Fibroblast of skin of back (primary cell): ENCODE results near the gene NRCAM.
"Not testable (repeated sequence)": the region's sequence is repeated elsewhere in the genome, so short reads cannot be mapped to it uniquely, and the experiment has no call there.

Experiments used
- DNase-seq: peaks from one replicate; pipeline ENCODE4 v3.0.0-alpha.2; 2013

NRCAM gene

GRCh38 chr7:108307194-108307593 lies 149.0 kb downstream of the NRCAM start:
- no peak for DNase-seq

DNA sequence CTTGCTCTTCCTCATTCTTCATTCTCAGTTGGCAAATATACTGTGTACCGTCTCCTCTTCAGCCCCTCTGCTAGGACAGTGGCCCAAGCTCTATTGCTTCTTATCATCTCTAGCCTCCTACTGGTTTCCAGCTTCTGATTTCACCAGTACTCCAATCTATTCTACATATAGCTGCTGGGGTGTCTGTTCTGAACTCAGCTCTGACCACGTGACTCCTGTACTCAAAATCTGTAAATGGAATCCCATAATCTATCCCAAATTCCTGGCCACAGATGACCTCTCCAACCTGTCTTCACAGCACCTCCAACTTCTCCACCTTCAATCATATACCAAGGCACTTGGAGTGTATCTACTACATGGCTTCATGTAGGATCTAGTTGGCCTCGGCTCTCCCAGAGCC lies 152.9 kb downstream of the NRCAM start:
- no peak for DNase-seq

- DNase-seq = no peak
Observed at GRCh38 chr7:108301387-108301786, 154.8 kb downstream of the NRCAM start.

DNA sequence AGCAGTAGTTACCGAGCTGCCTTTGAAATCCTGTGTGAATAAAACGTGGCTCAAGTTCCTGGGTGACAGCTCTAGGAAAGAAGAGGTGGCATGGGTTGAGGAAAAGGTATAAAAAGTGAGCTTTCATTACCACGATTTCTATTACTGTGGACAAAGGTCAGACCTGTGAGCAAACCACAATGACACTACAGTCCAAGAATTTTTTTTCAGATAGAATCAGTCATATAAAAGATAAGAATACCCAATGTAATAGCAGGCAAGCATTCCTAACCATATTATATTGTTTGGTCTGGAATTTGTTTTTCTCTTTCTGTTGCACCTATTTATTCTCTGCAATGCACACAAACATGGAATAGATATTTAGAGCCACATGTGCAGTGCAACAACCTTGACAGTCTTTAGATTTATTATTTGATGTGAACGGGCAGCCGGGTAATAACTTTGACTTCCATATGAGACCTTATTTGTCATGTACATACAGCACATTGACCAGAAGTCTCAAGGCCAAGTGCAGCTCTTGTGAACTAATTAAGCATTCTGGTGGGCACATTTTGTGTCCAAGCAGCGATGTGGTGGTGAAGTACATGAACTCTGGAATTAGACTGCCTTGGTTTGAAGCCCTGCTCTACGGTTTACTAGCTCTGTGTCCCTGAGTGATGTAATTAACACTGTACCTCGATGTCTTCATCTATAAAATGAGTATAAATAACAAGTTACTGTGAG lies 156.8 kb downstream of the NRCAM start:
- peak; percentile 37 for DNase-seq

GRCh38 chr7:108296911-108297310 lies 159.3 kb downstream of the NRCAM start:
- no peak for DNase-seq

GRCh38 chr7:108294595-108294994 lies 161.6 kb downstream of the NRCAM start:
- DNase-seq = no peak

GRCh38 chr7:108293149-108293612 lies 163.1 kb downstream of the NRCAM start:
- no peak for DNase-seq

GRCh38 chr7:108292541-108292940 lies 163.7 kb downstream of the NRCAM start:
- no peak for DNase-seq

DNA sequence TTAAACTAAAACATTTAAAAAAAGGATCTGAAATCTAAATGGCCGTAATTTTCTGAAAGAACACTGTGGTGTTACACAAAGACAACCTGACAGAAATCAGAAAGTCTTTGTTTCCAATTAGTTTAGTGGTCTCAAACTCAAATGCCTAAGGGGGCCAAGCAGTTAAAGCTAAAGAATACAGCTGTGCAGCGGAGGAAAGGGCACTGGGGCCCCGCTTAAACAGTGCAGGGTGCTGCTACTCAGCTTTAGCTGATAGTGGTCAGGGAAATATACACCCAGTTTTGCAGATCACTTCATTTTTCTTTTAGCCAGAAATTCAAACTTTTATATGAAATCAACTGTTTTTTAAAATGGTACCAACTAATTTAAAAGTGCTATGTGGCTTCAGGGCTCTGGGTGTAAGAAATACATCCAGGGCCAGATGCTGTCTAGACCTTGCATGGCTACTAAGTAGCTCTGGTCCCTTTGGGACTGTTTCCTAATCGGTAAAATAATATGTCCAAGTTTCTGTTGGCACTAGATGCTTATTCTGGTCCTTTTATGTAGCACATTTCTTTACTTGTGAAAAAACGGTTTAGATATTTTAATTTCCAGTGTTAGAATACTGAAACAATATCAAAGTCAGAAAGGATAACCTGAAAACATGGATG lies 164.3 kb downstream of the NRCAM start:
- DNase-seq = peak; percentile 17

GRCh38 chr7:108291152-108291508 lies 165.1 kb downstream of the NRCAM start:
- no peak for DNase-seq

GRCh38 chr7:108290459-108291151 lies 165.6 kb downstream of the NRCAM start:
- DNase-seq = no peak

DNA sequence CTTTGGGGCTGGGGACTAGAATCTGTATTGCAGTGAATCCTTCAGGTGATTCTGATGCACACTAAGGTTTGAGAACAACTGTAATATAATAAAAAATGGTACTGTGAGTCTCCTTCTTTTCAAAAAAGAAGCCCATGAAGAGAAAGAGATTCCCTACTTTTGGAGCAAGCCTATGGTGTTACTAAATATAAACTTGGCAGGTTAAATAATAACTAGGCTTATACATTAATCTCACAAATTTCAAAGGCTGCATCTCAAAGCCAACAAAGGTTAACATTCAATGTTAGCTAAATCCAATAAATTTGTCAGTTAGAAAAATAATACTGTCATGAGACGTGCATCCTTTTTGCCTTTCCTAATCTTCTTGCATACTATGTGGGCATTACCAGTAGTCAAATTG lies 166.4 kb downstream of the NRCAM start:
- no peak for DNase-seq

- no peak for DNase-seq
Observed at GRCh38 chr7:108287857-108288256, 168.4 kb downstream of the NRCAM start.

DNA sequence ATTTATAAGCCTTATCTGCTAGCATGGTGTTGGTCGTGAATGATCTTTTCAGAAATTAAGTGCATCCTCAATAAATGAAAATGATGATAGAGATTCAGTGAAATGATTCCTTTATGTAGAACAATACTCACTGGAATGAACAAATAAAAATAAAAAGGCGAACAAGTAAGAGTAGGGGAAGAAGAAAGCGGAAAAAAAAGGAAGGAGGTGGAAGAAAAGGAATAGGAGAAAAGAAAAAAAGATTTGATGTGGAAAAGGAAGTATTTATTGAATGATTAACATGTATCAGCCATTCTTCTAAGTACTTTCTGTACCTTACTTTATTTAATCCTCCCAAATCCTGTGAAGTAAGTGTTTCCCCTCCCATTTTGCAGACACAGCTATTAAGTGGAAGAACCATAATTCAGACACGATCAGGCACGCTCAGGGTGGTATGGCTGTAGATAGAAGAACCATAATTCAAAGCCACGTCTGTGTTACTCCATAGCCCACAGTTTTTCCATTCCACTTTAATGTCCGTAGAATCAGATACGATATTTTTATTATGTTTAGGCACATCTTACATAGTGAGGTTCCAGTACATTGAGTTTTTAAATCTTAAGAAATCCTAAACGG lies 169.8 kb downstream of the NRCAM start:
- DNase-seq = no peak

DNA sequence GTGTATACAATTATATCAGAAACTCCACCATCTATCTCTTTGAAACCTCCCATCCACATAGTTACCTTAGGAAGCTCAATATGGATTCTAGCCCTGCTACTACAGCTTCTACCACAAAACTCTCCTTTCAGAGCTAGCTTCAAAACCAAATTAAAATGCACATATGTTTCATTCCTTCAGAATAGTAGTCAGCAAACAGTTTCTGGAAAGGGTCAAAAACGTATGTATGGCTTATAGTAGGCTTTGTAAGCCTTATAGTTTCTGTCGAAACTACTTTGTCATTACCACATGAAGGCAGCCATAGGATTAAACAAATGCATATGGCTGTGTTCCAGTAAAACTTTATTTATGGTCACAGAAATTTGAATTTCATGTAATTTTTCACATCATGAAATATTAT lies 170.5 kb downstream of the NRCAM start:
- no peak for DNase-seq

GRCh38 chr7:108285003-108285368 lies 171.2 kb downstream of the NRCAM start:
- DNase-seq = no peak

GRCh38 chr7:108284349-108285002 lies 171.8 kb downstream of the NRCAM start:
- DNase-seq = no peak

DNA sequence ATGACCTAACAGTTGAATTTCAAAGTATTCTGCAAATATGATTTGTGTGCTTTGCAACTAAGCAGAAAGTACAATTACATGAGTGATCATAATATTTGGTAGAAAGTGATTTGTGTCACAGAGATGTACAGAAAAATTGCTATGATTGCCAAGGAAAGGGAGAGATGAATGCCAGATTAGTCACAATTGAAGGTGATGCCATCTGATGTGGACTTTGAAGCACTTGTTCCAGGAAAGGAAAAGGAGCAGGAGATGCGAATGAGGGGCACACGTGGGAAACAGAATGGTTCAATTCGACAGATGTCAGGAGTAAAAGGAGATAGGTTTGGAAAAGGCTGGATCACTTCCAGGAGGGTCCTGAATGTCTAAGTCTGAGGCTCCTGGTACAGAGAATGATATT lies 173.0 kb downstream of the NRCAM start:
- no peak for DNase-seq

DNA sequence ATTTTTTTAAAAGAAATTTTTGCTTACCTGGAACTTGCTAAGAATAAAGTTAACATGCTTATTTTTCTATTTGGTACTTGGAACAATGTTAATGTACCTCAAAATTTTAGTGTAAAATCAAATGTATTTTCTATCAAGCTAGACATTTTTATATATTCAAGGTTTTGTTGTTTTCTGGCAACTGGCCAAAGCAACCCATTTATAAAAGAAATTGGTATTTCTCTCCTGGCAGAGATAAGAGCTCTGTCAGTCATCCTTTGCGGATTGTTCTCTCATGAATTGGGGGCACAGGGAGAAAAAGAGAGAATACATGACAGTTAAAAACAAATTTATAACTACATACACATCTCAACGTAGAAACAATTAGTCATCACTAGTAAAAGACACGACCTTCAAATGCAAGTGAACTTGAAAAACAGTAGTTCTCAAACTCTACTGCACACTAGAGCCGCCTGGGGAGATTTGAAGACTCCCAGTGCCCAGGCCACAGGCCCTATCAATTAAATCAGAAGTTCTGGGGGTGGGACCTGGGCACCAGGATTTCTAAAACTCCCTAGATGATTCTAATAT lies 173.7 kb downstream of the NRCAM start:
- DNase-seq = no peak

- no peak for DNase-seq
Observed at GRCh38 chr7:108280136-108280535, 176.1 kb downstream of the NRCAM start.

DNA sequence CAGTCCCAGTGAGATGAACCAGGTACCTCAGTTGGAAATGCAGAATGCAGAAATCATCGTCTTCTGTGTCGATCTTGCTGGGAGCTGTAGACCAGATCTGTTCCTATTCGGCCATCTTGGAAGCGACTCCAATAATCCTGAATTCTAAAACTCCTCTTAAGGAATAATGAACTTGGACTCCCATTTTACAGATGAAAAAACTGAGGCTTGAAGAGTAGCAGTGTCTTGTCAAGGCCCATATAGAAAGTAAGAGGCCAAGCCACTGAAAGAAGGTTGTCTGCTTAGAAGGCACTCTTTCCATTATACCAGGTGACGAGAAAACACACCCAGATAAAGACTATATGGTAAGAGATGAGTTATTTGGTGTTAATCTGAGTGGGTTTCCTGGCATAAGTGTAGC lies 177.5 kb downstream of the NRCAM start:
- no peak for DNase-seq

DNA sequence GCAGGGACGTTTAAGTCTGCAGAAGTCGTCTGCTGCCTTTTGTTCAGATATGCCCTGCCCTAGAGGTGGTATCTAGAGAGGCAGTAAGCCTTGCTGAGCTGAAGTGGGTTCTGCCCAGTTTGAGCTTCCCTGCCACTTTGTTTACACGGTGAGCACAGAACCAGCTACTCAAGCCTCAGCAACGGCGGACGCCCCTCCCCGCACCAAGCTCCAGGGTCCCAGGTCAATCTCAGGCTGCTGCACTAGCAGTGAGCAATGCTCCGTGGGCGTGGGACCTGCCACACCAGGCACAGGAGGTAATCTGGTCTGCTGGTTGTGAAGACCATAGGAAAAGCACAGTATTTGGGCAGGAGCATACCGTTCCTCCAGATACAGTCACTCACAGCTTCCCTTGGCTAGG lies 178.0 kb downstream of the NRCAM start:
- no peak for DNase-seq

DNA sequence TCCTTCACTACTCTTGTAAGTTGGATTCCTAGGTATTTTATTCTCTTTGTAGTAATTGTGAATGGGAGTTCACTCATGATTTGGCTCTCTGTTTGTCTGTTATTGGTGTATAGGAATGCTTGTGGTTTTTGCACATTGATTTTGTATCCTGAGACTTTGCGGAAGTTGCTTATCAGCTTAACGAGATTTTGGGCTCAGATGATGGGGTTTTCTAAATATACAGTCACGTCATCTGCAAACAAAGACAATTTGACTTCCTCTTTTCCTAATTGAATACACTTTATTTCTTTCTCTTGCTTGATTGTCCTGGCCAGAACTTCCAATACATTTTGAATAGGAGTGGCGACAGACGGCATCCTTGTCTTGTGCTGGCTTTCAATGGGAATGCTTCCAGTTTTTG lies 181.8 kb downstream of the NRCAM start:
- DNase-seq = not testable (repeated sequence)
